ENCODE measurements around the gene SETD7. TPM values are rescaled to one million over a fixed set of nuclear protein-coding genes. Genes with fewer than 3 reads are reported as not detected.

The SETD7 gene
- total and polyA plus RNA-seq, 2 donors (not counting 1 experiment from before 2014, with no cell fraction given): 5.1 to 13.0 TPM

DNA sequence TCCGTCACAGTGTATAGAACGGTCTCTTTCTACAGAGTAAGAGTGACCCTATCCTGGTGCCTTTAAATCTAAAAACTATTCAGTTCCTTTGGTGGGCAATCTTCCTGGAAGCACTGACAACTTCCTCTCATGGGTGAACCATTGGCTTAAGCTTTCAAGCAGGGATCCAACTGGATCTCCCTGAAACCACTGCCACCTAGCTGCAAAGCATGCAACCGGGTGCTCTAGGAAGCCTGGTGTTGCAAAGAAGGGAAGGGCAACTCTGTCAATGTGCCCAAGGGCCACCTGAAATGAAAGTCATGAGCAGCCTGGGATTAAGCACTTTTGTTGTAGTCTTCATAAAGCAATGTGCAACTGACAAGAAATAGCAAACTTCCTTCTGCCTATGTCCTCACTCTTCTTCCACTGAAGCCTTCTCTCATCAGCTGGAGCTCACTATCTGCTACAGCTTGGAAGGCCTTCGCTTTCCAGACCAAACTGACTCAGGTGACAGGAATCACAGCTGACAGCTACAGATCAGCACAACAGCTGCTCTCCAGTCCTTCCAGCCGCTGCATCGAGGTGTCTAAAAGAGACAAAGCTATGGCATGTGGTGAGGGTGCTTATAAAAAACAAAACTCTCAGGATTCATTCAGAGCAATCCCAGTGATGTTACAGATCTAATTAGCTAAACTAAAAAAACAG, 46.1 kb downstream of the SETD7 start:
- H3K4me3 Mint-ChIP-seq: no peak overlapping the region
- H3K27me3 Mint-ChIP-seq: no peaks in the 10 kb centered on the region
- peaks cover 14 to 41% of the 10 kb centered on the region in 2 experiments for H3K36me3 ChIP-seq (replicated peaks in 1 of 2; ENCODE audit: control extremely low read depth in 1 of 2, control insufficient read depth in 1 of 2, extremely low read depth in 1 of 2, insufficient read depth in 2 of 2, low read length in 1 of 2)
- no peak overlapping the region for H3K27ac ChIP-seq (ENCODE audit: low read length in 2 of 2)
- no peaks in the 10 kb centered on the region for H3K27me3 ChIP-seq (replicated peaks in 1 of 4; ENCODE audit: control extremely low read depth in 1 of 4, control insufficient read depth in 3 of 4, insufficient read depth in 4 of 4, low read length in 3 of 4)
- no peak overlapping the region for H3K4me3 ChIP-seq (ENCODE audit: control extremely low read depth in 1 of 5, extremely low read depth in 1 of 5, insufficient read depth in 1 of 5, low read depth in 2 of 5, low read length in 4 of 5)
- H4K20me1 ChIP-seq (ENCODE audit: control insufficient read depth, insufficient read depth, low read length, poor library complexity, severe bottlenecking): no peaks in the 10 kb centered on the region
- DNase-seq (no peak), ATAC-seq (ENCODE audit: low read depth) (no peak)
- ChIA-PET CTCF (interaction anchor here (0.6 to 1.8 kb wide), 5 partner anchors 19 to 481 kb away, joined by 3 to 7 read pairs (median 4); no protein-coding TSS in a partner anchor), POLR2A (no interaction called here)
- 90% methylated on average over 4 of the region's 6 CpGs for WGBS (ENCODE audit: insufficient coverage)
- H3K27ac Mint-ChIP-seq: no peak overlapping the region
- no peak for TF ChIP-seq EZH2 (IDR thresholded peaks at IDR 0.05; ENCODE audit: borderline replicate concordance, insufficient read depth, low read depth, low read length, poor library complexity, severe bottlenecking)
- TF ChIP-seq CTCF (IDR thresholded peaks at IDR 0.05): no peak
- no peaks in the 10 kb centered on the region for H3K4me1 Mint-ChIP-seq
- H3K4me1 ChIP-seq (ENCODE audit: control insufficient read depth in 2 of 2, insufficient read depth in 2 of 2, low read length in 2 of 2): no peaks in the 10 kb centered on the region
- H3K9me3 Mint-ChIP-seq (ENCODE audit: insufficient read depth): no peaks in the 10 kb centered on the region
- no peaks in the 10 kb centered on the region for H3K9me3 ChIP-seq (ENCODE audit: control extremely low read depth in 1 of 3, control insufficient read depth in 2 of 3, insufficient read depth in 1 of 3, low read length in 2 of 3)
- H3K79me2 ChIP-seq (ENCODE audit: control insufficient read depth, insufficient read depth, low read length): no peaks in the 10 kb centered on the region
- H3K9ac ChIP-seq (ENCODE audit: low read length): no peak overlapping the region
- H2AFZ ChIP-seq (ENCODE audit: insufficient read depth, low read depth, low read length, poor library complexity, severe bottlenecking): no peak overlapping the region
- intact Hi-C loops (cut with micrococcal nuclease): no loop called here
- H3K4me2 ChIP-seq (replicated peaks; ENCODE audit: low read depth, low read length, poor library complexity, severe bottlenecking): no peak overlapping the region

DNA sequence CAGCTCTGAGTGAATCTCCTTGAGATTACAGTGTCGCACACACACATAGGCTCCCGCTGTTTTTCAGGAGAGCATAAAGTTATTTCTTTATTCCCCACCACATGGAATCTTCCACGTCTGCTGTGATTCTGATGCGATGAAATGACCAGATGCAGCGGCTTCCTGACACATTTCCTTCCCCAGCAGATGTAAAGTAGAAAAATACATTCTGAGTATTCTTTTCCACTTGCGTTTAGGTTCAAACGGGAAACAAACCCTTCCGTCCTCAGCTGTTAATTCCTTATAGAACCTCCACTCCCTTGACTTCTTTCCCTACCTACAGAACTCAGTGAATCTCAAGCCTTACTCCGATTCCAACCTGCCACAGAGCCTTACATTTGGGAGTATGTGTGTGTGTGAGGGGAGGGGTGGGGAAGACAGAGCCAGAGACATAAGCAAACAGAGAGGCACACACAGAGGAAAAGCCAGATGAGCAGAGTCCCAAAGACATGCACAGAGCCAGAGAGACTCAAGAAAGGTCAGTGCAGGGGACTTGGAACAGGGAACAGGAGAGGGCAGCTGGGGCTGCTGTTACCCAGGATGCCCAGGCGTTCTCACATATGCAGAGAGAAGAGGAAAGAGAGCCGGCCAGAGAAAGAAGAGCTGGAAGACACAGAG, 47.3 kb downstream of the SETD7 start:
- Mint-ChIP-seq H3K4me1 (no peaks in the 10 kb centered on the region), H3K4me3 (no peak overlapping the region), H3K27ac (no peak overlapping the region), H3K9me3 (ENCODE audit: insufficient read depth) (no peaks in the 10 kb centered on the region), H3K27me3 (no peaks in the 10 kb centered on the region)
- ATAC-seq (ENCODE audit: low read depth): no peak
- no peak overlapping the region for H3K27ac ChIP-seq (ENCODE audit: low read length in 2 of 2)
- ChIA-PET CTCF (interaction anchor here (1.2 to 1.8 kb wide), 3 partner anchors 92 to 478 kb away, joined by 4 to 7 read pairs (median 4); no protein-coding TSS in a partner anchor), POLR2A (no interaction called here)
- no peaks in the 10 kb centered on the region for H4K20me1 ChIP-seq (ENCODE audit: control insufficient read depth, insufficient read depth, low read length, poor library complexity, severe bottlenecking)
- WGBS (ENCODE audit: insufficient coverage): 100% methylated on average over 7 of the region's 11 CpGs
- intact Hi-C loops (cut with micrococcal nuclease): no loop called here
- TF ChIP-seq CTCF (IDR thresholded peaks at IDR 0.05) (no peak), EZH2 (IDR thresholded peaks at IDR 0.05; ENCODE audit: borderline replicate concordance, insufficient read depth, low read depth, low read length, poor library complexity, severe bottlenecking) (no peak)
- no peak overlapping the region for H3K4me2 ChIP-seq (replicated peaks; ENCODE audit: low read depth, low read length, poor library complexity, severe bottlenecking)
- H3K9ac ChIP-seq (ENCODE audit: low read length): no peak overlapping the region
- H3K79me2 ChIP-seq (ENCODE audit: control insufficient read depth, insufficient read depth, low read length): no peaks in the 10 kb centered on the region
- H3K9me3 ChIP-seq (ENCODE audit: control extremely low read depth in 1 of 3, control insufficient read depth in 2 of 3, insufficient read depth in 1 of 3, low read length in 2 of 3): peaks cover 0 to 3% (median 0%) of the 10 kb centered on the region in 3 donors
- H2AFZ ChIP-seq (ENCODE audit: insufficient read depth, low read depth, low read length, poor library complexity, severe bottlenecking): no peak overlapping the region
- no peak overlapping the region for H3K4me3 ChIP-seq (ENCODE audit: control extremely low read depth in 1 of 5, extremely low read depth in 1 of 5, insufficient read depth in 1 of 5, low read depth in 2 of 5, low read length in 4 of 5)
- H3K4me1 ChIP-seq (ENCODE audit: control insufficient read depth in 2 of 2, insufficient read depth in 2 of 2, low read length in 2 of 2): no peaks in the 10 kb centered on the region
- DNase-seq: no peak
- no peaks in the 10 kb centered on the region for H3K27me3 ChIP-seq (replicated peaks in 1 of 4; ENCODE audit: control extremely low read depth in 1 of 4, control insufficient read depth in 3 of 4, insufficient read depth in 4 of 4, low read length in 3 of 4)
- H3K36me3 ChIP-seq (replicated peaks in 1 of 2; ENCODE audit: control extremely low read depth in 1 of 2, control insufficient read depth in 1 of 2, extremely low read depth in 1 of 2, insufficient read depth in 2 of 2, low read length in 1 of 2): peaks cover 11 to 40% of the 10 kb centered on the region in 2 experiments

All from B cell (primary cell).